Measurements from ENCODE around the gene PARL.

GRCh38 chr3:183822631-183823030, 62.0 kb downstream of the PARL start:
- no peak for TF ChIP-seq CTCF (IDR thresholded peaks at IDR 0.05; ENCODE audit: low read depth, low read length)
- no peak for TF ChIP-seq EZH2phosphoT487 (IDR thresholded peaks at IDR 0.05; ENCODE audit: low read depth)

All from OCI-LY3 (cell line).